H1 (cell line): ENCODE results near the gene SLC6A12. TPM values are rescaled to one million over a fixed set of nuclear protein-coding genes. Genes with fewer than 3 reads are reported as not detected.

Experiments used
- CTCF ChIA-PET: fragments of 300-600 bp; sonication (Branson Sonifier 250); formaldehyde crosslinking; loops from one replicate; lab custom pipeline; 2021; ENCODE audit not compliant: partially characterized antibody; lab: Charles Lee
- POLR2A ChIA-PET: fragments of 300-600 bp; sonication (Branson Sonifier 250); formaldehyde crosslinking; loops from one replicate; lab custom pipeline; 2021; ENCODE audit warnings: inconsistent platforms; ENCODE audit not compliant: partially characterized antibody; lab: Charles Lee
- DNase-seq, 2 experiments: peaks; one replicate each; pipeline versions ENCODE4 v3.0.0 to v3.0.0-alpha.2; 2010 to 2022; ENCODE audit warnings: low spot score in 2 of 2, low read depth in 1 of 2, mixed read lengths in 1 of 2
- FAIRE-seq: peaks from 2 replicates; lab custom pipeline; 2011; peaks lifted over from hg19 to GRCh38; lab: Jason Lieb, UNC
- H2AFZ ChIP-seq: 2 replicates; pipeline ENCODE4 v1.8.1; 2012; ENCODE audit warnings: low read length, inconsistent platforms
- H2AK5ac ChIP-seq: 2 replicates; pipeline ENCODE4 v1.6.1; 2013; ENCODE audit warnings: low read depth, low read length
- H2BK120ac ChIP-seq: replicated peaks from 2 replicates; pipeline ENCODE3; 2013; ENCODE audit warnings: low read depth, low read length, inconsistent platforms
- H2BK12ac ChIP-seq: 2 replicates; pipeline ENCODE4 v1.6.1; 2013; ENCODE audit warnings: low read depth, low read length
- H2BK15ac ChIP-seq: 2 replicates; pipeline ENCODE4 v1.6.1; 2013; ENCODE audit warnings: low read length
- H2BK20ac ChIP-seq: 2 replicates; pipeline ENCODE4 v1.6.1; 2013; ENCODE audit warnings: low read length
- H2BK5ac ChIP-seq: 2 replicates; pipeline ENCODE4 v1.6.1; 2013; ENCODE audit warnings: low read depth, low read length
- H3K14ac ChIP-seq: 2 replicates; pipeline ENCODE4 v1.6.1; 2013; ENCODE audit warnings: inconsistent platforms; ENCODE audit not compliant: insufficient read length
- H3K18ac ChIP-seq: 2 replicates; pipeline ENCODE4 v1.6.1; 2013; ENCODE audit warnings: low read length; ENCODE audit errors: extremely low read depth
- H3K23ac ChIP-seq: 2 replicates; pipeline ENCODE4 v1.6.1; 2013; ENCODE audit warnings: inconsistent platforms; ENCODE audit not compliant: insufficient read length
- H3K23me2 ChIP-seq: 2 replicates; pipeline ENCODE4 v1.6.1; 2013; ENCODE audit warnings: low read depth, low read length
- H3K27ac ChIP-seq: 2 replicates; pipeline ENCODE4 v1.6.1; 2011; ENCODE audit warnings: low read depth, low read length, inconsistent platforms
- H3K27me3 ChIP-seq, 4 experiments: replicated peaks in 1 of 4; 1 replicate in 1 of 4; 2 replicates in 3 of 4; pipeline versions ENCODE4 v1.6.1 to v1.8.1; 2011 to 2013; ENCODE audit warnings: low read length in 3 of 4, mild to moderate bottlenecking in 3 of 4, inconsistent platforms in 2 of 4, mixed read lengths in 2 of 4, moderate library complexity in 1 of 4; ENCODE audit not compliant: control insufficient read depth in 3 of 4, insufficient read depth in 3 of 4; ENCODE audit errors: extremely low read depth in 1 of 4
- H3K36me3 ChIP-seq, 4 experiments: 2 replicates each; pipeline versions ENCODE4 v1.6.1 to v1.8.1; 2011 to 2013; ENCODE audit warnings: mild to moderate bottlenecking in 4 of 4, low read length in 3 of 4, moderate library complexity in 2 of 4, control low read depth in 1 of 4, inconsistent platforms in 1 of 4; ENCODE audit not compliant: insufficient read depth in 4 of 4, control insufficient read depth in 2 of 4
- H3K4ac ChIP-seq: replicated peaks from 2 replicates; pipeline ENCODE3; 2013; ENCODE audit warnings: low read length, low read depth, mixed read lengths, inconsistent platforms; ENCODE audit not compliant: insufficient read length
- H3K4me1 ChIP-seq, 4 experiments: replicated peaks in 1 of 4; 1 replicate in 1 of 4; 2 replicates in 3 of 4; pipeline versions ENCODE4 v1.6.1 to v1.8.1; 2011 to 2013; ENCODE audit warnings: low read length in 3 of 4, inconsistent platforms in 2 of 4, mixed read lengths in 1 of 4; ENCODE audit not compliant: insufficient read depth in 4 of 4, control insufficient read depth in 3 of 4
- H3K4me2 ChIP-seq, 2 experiments: 2 replicates each; pipeline versions ENCODE4 v1.6.1 to v1.8.1; 2011 to 2013; ENCODE audit warnings: low read depth in 2 of 2, low read length in 2 of 2, control low read depth in 1 of 2, inconsistent platforms in 1 of 2, mild to moderate bottlenecking in 1 of 2; ENCODE audit not compliant: insufficient read depth in 1 of 2
- H3K4me3 ChIP-seq, 4 experiments: fragments of 200-600, 300-600 bp in 1 of 4; sonication (generic), shearing (Covaris generic), sonication (Bioruptor Twin) in 1 of 4; 2 replicates each; pipeline versions ENCODE4 v1.5.1 to v1.8.1; 2011 to 2016; ENCODE audit warnings: low read length in 4 of 4, low read depth in 3 of 4, control low read depth in 2 of 4, inconsistent platforms in 2 of 4, mild to moderate bottlenecking in 2 of 4, mixed read lengths in 1 of 4, moderate library complexity in 1 of 4; ENCODE audit not compliant: insufficient read depth in 2 of 4; ENCODE audit errors: extremely low read depth in 1 of 4
- H3K56ac ChIP-seq: replicated peaks from 2 replicates; pipeline ENCODE3; 2013; ENCODE audit warnings: low read depth, mild to moderate bottlenecking, mixed read lengths, low read length, inconsistent platforms; ENCODE audit not compliant: insufficient read length
- H3K79me1 ChIP-seq: 2 replicates; pipeline ENCODE4 v1.6.1; 2013; ENCODE audit warnings: low read depth, low read length, control low read depth
- H3K79me2 ChIP-seq, 2 experiments: 2 replicates each; pipeline versions ENCODE4 v1.6.1 to v1.8.1; 2012 to 2013; ENCODE audit warnings: low read length in 2 of 2, mild to moderate bottlenecking in 2 of 2, inconsistent platforms in 1 of 2; ENCODE audit not compliant: insufficient read depth in 2 of 2, control insufficient read depth in 1 of 2
- H3K9ac ChIP-seq, 4 experiments: replicated peaks in 1 of 4; 1 replicate in 1 of 4; 2 replicates in 3 of 4; pipeline versions ENCODE4 v1.6.1 to v1.8.1; 2011 to 2013; ENCODE audit warnings: low read depth in 3 of 4, low read length in 3 of 4, control low read depth in 2 of 4, mild to moderate bottlenecking in 2 of 4, moderate library complexity in 2 of 4, inconsistent platforms in 1 of 4; ENCODE audit errors: extremely low read depth in 1 of 4
- H3K9me3 ChIP-seq, 2 experiments: 2 replicates each; pipeline versions ENCODE4 v1.6.1 to v1.8.1; 2012 to 2013; ENCODE audit warnings: mild to moderate bottlenecking in 2 of 2, moderate library complexity in 2 of 2, control low read depth in 1 of 2, inconsistent platforms in 1 of 2, low read depth in 1 of 2, low read length in 1 of 2, mixed read lengths in 1 of 2; ENCODE audit not compliant: insufficient read depth in 2 of 2
- H4K20me1 ChIP-seq, 2 experiments: replicated peaks in 1 of 2; 2 replicates each; pipeline versions ENCODE3 to v1.8.1; 2011 to 2013; ENCODE audit warnings: inconsistent platforms in 2 of 2, low read length in 2 of 2, mild to moderate bottlenecking in 1 of 2; ENCODE audit not compliant: insufficient read depth in 2 of 2, control insufficient read depth in 1 of 2
- H4K5ac ChIP-seq: 2 replicates; pipeline ENCODE4 v1.6.1; 2013; ENCODE audit warnings: low read length, low read depth, mixed read lengths, inconsistent platforms; ENCODE audit not compliant: insufficient read length
- H4K8ac ChIP-seq: 2 replicates; pipeline ENCODE4 v1.8.0; 2013; ENCODE audit warnings: mild to moderate bottlenecking, moderate library complexity, low read length, inconsistent platforms; ENCODE audit not compliant: insufficient read depth; ENCODE audit errors: extremely low read depth
- H4K91ac ChIP-seq: replicated peaks from 2 replicates; pipeline ENCODE3; 2013; ENCODE audit warnings: low read length, mixed read lengths, inconsistent platforms; ENCODE audit not compliant: insufficient read length
- ASH2L ChIP-seq: fragments of 200-600, 300-600 bp; sonication (generic); IDR thresholded peaks from one replicate; pipeline ENCODE4 v1.7.1; 2017; ENCODE audit warnings: low read length
- CEBPB ChIP-seq: IDR thresholded peaks from 2 replicates; pipeline ENCODE4 v1.6.1; 2012; ENCODE audit warnings: low read depth, low read length
- SP4 ChIP-seq: IDR thresholded peaks from 2 replicates; pipeline ENCODE4 v1.6.1; 2012; ENCODE audit warnings: low read length, inconsistent platforms
- TCF12 ChIP-seq: IDR thresholded peaks from 2 replicates; pipeline ENCODE4 v1.6.1; 2011; ENCODE audit warnings: low read depth, mild to moderate bottlenecking, low read length
- WGBS, 2 experiments: shearing (Covaris generic) in 1 of 2; methylation state at CpG; one replicate each; pipeline versions ENCODE4 v1.1.6 to v1.1.7; 2013 to 2015; ENCODE audit warnings: low lambda C conversion rate in 2 of 2, mixed read lengths in 2 of 2, inconsistent platforms in 1 of 2, low coverage in 1 of 2, missing lambda C conversion rate in 1 of 2; ENCODE audit not compliant: insufficient replicate concordance in 2 of 2, insufficient coverage in 1 of 2, insufficient read length in 1 of 2; ENCODE audit errors: extremely low coverage in 1 of 2, missing lambda C conversion rate in 1 of 2; 5-methylcytosine and 5-hydroxymethylcytosine counted together
- polyA plus RNA-seq, 7 experiments: library from polyadenylated mRNA; depleted of rRNA in 3 of 7; stranded (reverse) in 5 of 7; unstranded in 2 of 7; fragments of >200 nt in 5 of 7; fragments of 200-250 nt in 2 of 7; gene quantifications; 1 replicate in 5 of 7; 2 replicates in 1 of 7; 4 replicates in 1 of 7; pipeline versions ENCODE4 v1.2.1 to v1.2.3, GENCODE V29; 2011 to 2013; ENCODE audit warnings: missing spikeins in 2 of 7, mixed read lengths in 2 of 7
- total RNA-seq: library from RNA; stranded (reverse); fragmentation: NEBNext Ultra II Directional; extraction: Animal tissue kit (Norgen Biotek cat#: 25700); gene quantifications from 2 replicates; pipeline ENCODE4 v1.2.1, GENCODE V29; 2021

The SLC6A12 gene
- total and polyA plus RNA-seq, 2 of the 8 experiments (the other 6 are each of a cell fraction or from before 2014, with no cell fraction given), result 0.70 to 1.1 TPM

- Histone ChIP-seq H3K4ac (no peak overlapping the region), H3K56ac (no peak overlapping the region), H3K9me3 (no peaks in the 10 kb centered on the region), H2BK12ac (no peak overlapping the region), H3K4me3 (no peak overlapping the region), H4K5ac (no peak overlapping the region), H3K18ac (no peak overlapping the region), H4K20me1 (peaks cover 0 to 2% of the 10 kb centered on the region in 2 experiments), H3K14ac (no peak overlapping the region), H3K4me1 (peaks cover 0 to 20% (median 15%) of the 10 kb centered on the region in 4 experiments; a peak in 6 of 7 replicates), H3K9ac (no peak overlapping the region), H2BK15ac (no peak overlapping the region), H3K4me2 (no peak overlapping the region), H3K79me1 (no peaks in the 10 kb centered on the region), H3K36me3 (no peaks in the 10 kb centered on the region), H4K8ac (no peak overlapping the region), H3K23me2 (no peaks in the 10 kb centered on the region), H2BK5ac (no peak overlapping the region), H2BK20ac (no peak overlapping the region), H3K27me3 (peaks cover 0 to 24% (median 14%) of the 10 kb centered on the region in 4 experiments; a peak in 4 of 7 replicates), H2AFZ (no peak overlapping the region), H2BK120ac (no peak overlapping the region), H3K23ac (no peak overlapping the region), H3K79me2 (no peaks in the 10 kb centered on the region), H3K27ac (no peak overlapping the region), H4K91ac (no peak overlapping the region), H2AK5ac (no peak overlapping the region)
- POLR2A ChIA-PET, result interaction anchor here (1.3 kb wide), 1 partner anchor 23 kb away, joined by 3 read pairs; no protein-coding TSS in a partner anchor
- FAIRE-seq (no peak), DNase-seq (no peak)
- TF ChIP-seq SP4 (no peak), TCF12 (no peak), ASH2L (no peak), CEBPB (no peak)
- CTCF ChIA-PET, result interaction anchor here (0.8 to 3.4 kb wide), 5 partner anchors 9 to 21 kb away, joined by 3 to 31 read pairs (median 4); no protein-coding TSS in a partner anchor
- WGBS, 2 experiments, result 81% methylated on average over 16 of the region's 16 CpGs; no CpG with 5 or more reads in 1 of the 2 experiments
Measured at GRCh38 chr12:210277-211141, 3.4 kb downstream of the SLC6A12 start.
